GM23338 (cell line): ENCODE data around the gene C1orf141. TPM values are rescaled to one million over a fixed set of nuclear protein-coding genes. Genes with fewer than 3 reads are reported as not detected.

Experiments
- ATAC-seq: fragments of 200-7000 bp; cut with Tn5 transposase; 3 replicates; pipeline ENCODE4 v1.9.1; 2020
- DNase-seq: peaks from one replicate; pipeline ENCODE4 v3.0.0-alpha.2; 2015; ENCODE audit warnings: low spot score
- H2AFZ ChIP-seq: fragments of 200-600 bp; sonication (generic); 2 replicates; pipeline ENCODE4 v1.8.0; 2016; ENCODE audit warnings: antibody characterized with exemption, mild to moderate bottlenecking, moderate library complexity
- H3F3A ChIP-seq: fragments of 200-600 bp; sonication (generic); replicated peaks from 2 replicates; pipeline ENCODE4 v1.8.0; 2017; ENCODE audit warnings: antibody characterized with exemption, mixed run types, low read depth
- H3K27ac ChIP-seq: fragments of 200-600 bp; sonication (generic); 2 replicates; pipeline ENCODE4 v1.6.1; 2016; ENCODE audit warnings: low read depth
- H3K27me3 ChIP-seq: fragments of 200-600 bp; sonication (generic); 2 replicates; pipeline ENCODE4 v1.8.0; 2016; ENCODE audit warnings: mild to moderate bottlenecking, mixed run types, moderate library complexity; ENCODE audit not compliant: insufficient read depth
- H3K36me3 ChIP-seq: fragments of 200-600 bp; sonication (generic); 2 replicates; pipeline ENCODE4 v1.8.0; 2016; ENCODE audit warnings: mild to moderate bottlenecking; ENCODE audit not compliant: insufficient read depth
- H3K4me1 ChIP-seq: fragments of 200-600 bp; sonication (generic); 2 replicates; pipeline ENCODE4 v1.8.0; 2016; ENCODE audit warnings: mild to moderate bottlenecking, moderate library complexity; ENCODE audit not compliant: insufficient read depth
- H3K4me2 ChIP-seq: fragments of 200-600 bp; sonication (generic); 2 replicates; pipeline ENCODE4 v1.7.1; 2017; ENCODE audit warnings: mixed run types
- H3K4me3 ChIP-seq: fragments of 200-600 bp; sonication (generic); 2 replicates; pipeline ENCODE4 v1.6.1; 2016; ENCODE audit warnings: mixed run types
- H3K79me2 ChIP-seq: fragments of 200-600 bp; sonication (generic); replicated peaks from 2 replicates; pipeline ENCODE4 v1.8.0; 2017; ENCODE audit warnings: mild to moderate bottlenecking; ENCODE audit not compliant: insufficient read depth
- H3K9me2 ChIP-seq: fragments of 200-600 bp; sonication (generic); 2 replicates; pipeline ENCODE4 v1.8.0; 2017; ENCODE audit not compliant: insufficient read depth
- H4K20me1 ChIP-seq: fragments of 200-600 bp; sonication (generic); replicated peaks from 2 replicates; pipeline ENCODE4 v1.8.0; 2017; ENCODE audit warnings: mild to moderate bottlenecking; ENCODE audit not compliant: insufficient read depth
- H3K27ac Mint-ChIP-seq: 2 replicates; pipeline ENCODE4 v1.8.0; 2020; ENCODE audit warnings: inconsistent platforms, mild to moderate bottlenecking, moderate library complexity, mixed read lengths
- H3K27me3 Mint-ChIP-seq: 3 replicates; pipeline ENCODE4 v1.8.0; 2022; ENCODE audit warnings: low read depth, mild to moderate bottlenecking, moderate library complexity, mixed read lengths, inconsistent platforms; ENCODE audit not compliant: insufficient read depth, poor library complexity
- H3K36me3 Mint-ChIP-seq: 3 replicates; pipeline ENCODE4 v1.8.0; 2021; ENCODE audit warnings: low read depth, mild to moderate bottlenecking, inconsistent platforms, moderate library complexity, mixed read lengths
- H3K4me1 Mint-ChIP-seq: 3 replicates; pipeline ENCODE4 v1.8.0; 2020; ENCODE audit warnings: mild to moderate bottlenecking, inconsistent platforms, mixed read lengths
- H3K4me3 Mint-ChIP-seq: 3 replicates; pipeline ENCODE4 v1.8.0; 2021; ENCODE audit warnings: moderate library complexity, mild to moderate bottlenecking, inconsistent platforms, mixed read lengths
- H3K9me3 Mint-ChIP-seq: 3 replicates; pipeline ENCODE4 v1.8.0; 2020; ENCODE audit warnings: moderate library complexity, mild to moderate bottlenecking, inconsistent platforms, mixed read lengths
- ZNF114 ChIP-seq: fragments of 250-450 bp; sonication (Bioruptor Pico); IDR thresholded peaks from 2 replicates; pipeline ENCODE4 v1.5.0; 2020; ENCODE audit warnings: mild to moderate bottlenecking, moderate library complexity
- ZNF331 ChIP-seq: fragments of 250-450 bp; sonication (Bioruptor Pico); IDR thresholded peaks from 2 replicates; pipeline ENCODE4 v1.5.0; 2020; ENCODE audit warnings: low read depth, mild to moderate bottlenecking, moderate library complexity
- polyA plus RNA-seq: library from polyadenylated mRNA; unstranded; fragments of >200 nt; fragmentation: Nextera tagmentation; extraction: Ambion mirVana; gene quantifications from 2 replicates; pipeline ENCODE4 v1.2.1, GENCODE V29; 2016
- total RNA-seq: library from RNA; depleted of rRNA; stranded (reverse); fragments of >200 nt; shearing (Covaris generic); gene quantifications from 2 replicates; pipeline ENCODE4 v1.2.3, GENCODE V29; 2014
- TF ChIP-seq, protein P1 (sequence below): fragments of 250-450 bp; sonication (Bioruptor Pico); IDR thresholded peaks from 2 replicates; pipeline ENCODE4 v1.5.0; 2020; ENCODE audit warnings: mild to moderate bottlenecking, moderate library complexity
- TF ChIP-seq, protein P2 (sequence below), 2 experiments: fragments of 200-600 bp in 1 of 2; sonication (generic) in 1 of 2; conservative IDR thresholded peaks; 2 replicates each; pipeline versions ENCODE4 v1.5.1 to v1.6.1; 2016 to 2017; ENCODE audit warnings: antibody characterized with exemption in 2 of 2, low read depth in 2 of 2, mild to moderate bottlenecking in 2 of 2, moderate library complexity in 1 of 2

Gene C1orf141
- total and polyA plus RNA-seq, 2 experiments from 2014 or later = not detected

DNA sequence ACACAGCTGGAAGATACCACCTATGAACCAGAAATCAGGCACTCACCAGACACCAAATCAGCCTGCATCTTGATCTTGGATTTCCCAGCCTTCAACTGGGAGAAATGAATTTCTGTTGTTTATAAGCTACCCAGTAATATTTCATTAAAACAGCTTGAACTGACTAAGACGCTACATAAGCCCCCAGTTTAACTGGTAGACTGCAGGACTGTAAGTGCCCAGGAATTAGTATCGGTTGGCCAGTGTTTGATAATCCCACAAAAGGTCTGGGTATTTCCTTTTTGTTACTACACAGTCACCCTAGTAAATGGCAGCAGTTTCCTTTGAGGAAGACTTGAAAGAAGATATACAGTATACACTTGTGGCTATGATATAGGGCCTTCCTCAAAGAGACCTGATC, 73.5 kb downstream of the C1orf141 start (continued):
- TF ChIP-seq, protein P1, sequence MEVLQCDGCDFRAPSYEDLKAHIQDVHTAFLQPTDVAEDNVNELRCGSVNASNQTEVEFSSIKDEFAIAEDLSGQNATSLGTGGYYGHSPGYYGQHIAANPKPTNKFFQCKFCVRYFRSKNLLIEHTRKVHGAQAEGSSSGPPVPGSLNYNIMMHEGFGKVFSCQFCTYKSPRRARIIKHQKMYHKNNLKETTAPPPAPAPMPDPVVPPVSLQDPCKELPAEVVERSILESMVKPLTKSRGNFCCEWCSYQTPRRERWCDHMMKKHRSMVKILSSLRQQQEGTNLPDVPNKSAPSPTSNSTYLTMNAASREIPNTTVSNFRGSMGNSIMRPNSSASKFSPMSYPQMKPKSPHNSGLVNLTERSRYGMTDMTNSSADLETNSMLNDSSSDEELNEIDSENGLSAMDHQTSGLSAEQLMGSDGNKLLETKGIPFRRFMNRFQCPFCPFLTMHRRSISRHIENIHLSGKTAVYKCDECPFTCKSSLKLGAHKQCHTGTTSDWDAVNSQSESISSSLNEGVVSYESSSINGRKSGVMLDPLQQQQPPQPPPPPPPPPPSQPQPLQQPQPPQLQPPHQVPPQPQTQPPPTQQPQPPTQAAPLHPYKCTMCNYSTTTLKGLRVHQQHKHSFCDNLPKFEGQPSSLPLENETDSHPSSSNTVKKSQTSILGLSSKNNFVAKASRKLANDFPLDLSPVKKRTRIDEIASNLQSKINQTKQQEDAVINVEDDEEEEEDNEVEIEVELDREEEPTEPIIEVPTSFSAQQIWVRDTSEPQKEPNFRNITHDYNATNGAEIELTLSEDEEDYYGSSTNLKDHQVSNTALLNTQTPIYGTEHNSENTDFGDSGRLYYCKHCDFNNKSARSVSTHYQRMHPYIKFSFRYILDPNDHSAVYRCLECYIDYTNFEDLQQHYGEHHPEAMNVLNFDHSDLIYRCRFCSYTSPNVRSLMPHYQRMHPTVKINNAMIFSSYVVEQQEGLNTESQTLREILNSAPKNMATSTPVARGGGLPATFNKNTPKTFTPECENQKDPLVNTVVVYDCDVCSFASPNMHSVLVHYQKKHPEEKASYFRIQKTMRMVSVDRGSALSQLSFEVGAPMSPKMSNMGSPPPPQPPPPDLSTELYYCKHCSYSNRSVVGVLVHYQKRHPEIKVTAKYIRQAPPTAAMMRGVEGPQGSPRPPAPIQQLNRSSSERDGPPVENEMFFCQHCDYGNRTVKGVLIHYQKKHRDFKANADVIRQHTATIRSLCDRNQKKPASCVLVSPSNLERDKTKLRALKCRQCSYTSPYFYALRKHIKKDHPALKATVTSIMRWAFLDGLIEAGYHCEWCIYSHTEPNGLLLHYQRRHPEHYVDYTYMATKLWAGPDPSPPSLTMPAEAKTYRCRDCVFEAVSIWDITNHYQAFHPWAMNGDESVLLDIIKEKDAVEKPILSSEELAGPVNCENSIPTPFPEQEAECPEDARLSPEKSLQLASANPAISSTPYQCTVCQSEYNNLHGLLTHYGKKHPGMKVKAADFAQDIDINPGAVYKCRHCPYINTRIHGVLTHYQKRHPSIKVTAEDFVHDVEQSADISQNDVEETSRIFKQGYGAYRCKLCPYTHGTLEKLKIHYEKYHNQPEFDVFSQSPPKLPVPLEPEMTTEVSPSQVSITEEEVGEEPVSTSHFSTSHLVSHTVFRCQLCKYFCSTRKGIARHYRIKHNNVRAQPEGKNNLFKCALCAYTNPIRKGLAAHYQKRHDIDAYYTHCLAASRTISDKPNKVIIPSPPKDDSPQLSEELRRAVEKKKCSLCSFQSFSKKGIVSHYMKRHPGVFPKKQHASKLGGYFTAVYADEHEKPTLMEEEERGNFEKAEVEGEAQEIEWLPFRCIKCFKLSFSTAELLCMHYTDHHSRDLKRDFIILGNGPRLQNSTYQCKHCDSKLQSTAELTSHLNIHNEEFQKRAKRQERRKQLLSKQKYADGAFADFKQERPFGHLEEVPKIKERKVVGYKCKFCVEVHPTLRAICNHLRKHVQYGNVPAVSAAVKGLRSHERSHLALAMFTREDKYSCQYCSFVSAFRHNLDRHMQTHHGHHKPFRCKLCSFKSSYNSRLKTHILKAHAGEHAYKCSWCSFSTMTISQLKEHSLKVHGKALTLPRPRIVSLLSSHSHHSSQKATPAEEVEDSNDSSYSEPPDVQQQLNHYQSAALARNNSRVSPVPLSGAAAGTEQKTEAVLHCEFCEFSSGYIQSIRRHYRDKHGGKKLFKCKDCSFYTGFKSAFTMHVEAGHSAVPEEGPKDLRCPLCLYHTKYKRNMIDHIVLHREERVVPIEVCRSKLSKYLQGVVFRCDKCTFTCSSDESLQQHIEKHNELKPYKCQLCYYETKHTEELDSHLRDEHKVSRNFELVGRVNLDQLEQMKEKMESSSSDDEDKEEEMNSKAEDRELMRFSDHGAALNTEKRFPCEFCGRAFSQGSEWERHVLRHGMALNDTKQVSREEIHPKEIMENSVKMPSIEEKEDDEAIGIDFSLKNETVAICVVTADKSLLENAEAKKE = no peak
- TF ChIP-seq, protein P2, sequence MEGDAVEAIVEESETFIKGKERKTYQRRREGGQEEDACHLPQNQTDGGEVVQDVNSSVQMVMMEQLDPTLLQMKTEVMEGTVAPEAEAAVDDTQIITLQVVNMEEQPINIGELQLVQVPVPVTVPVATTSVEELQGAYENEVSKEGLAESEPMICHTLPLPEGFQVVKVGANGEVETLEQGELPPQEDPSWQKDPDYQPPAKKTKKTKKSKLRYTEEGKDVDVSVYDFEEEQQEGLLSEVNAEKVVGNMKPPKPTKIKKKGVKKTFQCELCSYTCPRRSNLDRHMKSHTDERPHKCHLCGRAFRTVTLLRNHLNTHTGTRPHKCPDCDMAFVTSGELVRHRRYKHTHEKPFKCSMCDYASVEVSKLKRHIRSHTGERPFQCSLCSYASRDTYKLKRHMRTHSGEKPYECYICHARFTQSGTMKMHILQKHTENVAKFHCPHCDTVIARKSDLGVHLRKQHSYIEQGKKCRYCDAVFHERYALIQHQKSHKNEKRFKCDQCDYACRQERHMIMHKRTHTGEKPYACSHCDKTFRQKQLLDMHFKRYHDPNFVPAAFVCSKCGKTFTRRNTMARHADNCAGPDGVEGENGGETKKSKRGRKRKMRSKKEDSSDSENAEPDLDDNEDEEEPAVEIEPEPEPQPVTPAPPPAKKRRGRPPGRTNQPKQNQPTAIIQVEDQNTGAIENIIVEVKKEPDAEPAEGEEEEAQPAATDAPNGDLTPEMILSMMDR (conservative IDR thresholded peaks at IDR 0.05; ENCODE audit: low read depth in 2 of 2) = no peak
- no peak for TF ChIP-seq ZNF331

DNA sequence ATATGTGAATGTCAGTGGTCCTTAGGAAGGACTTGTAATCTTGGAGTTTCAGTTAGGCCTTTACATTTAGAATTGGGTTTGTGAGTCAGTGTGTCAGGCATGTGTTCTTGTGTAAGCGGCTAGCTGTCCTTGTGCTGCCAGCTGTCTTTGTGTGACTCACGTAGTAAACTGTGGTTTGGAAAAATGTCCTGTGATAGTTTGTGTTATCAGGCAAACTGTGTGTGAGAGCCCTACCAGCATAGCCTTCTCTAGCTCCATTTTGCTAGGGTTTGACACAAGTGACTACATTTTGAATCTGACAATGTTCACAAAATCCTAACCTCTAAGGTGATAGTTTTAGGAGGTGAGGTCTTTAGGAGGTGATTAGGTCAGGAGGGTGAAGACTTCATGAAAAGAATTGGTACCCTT, 74.0 kb downstream of the C1orf141 start:
- peaks cover 10% of the 10 kb centered on the region for H3K4me1 Mint-ChIP-seq
- DNase-seq (no peak), ATAC-seq (no peak)
- Histone ChIP-seq H3K4me3 (no peak overlapping the region), H3K36me3 (no peaks in the 10 kb centered on the region), H3K4me2 (no peak overlapping the region), H3F3A (no peaks in the 10 kb centered on the region), H3K27ac (no peak overlapping the region), H3K4me1 (0 out of 2 replicates have a peak, but pooled peaks cover 3% of the 10 kb centered on the region), H2AFZ (no peak overlapping the region), H3K79me2 (no peaks in the 10 kb centered on the region), H3K9me2 (no peaks in the 10 kb centered on the region), H4K20me1 (no peaks in the 10 kb centered on the region), H3K27me3 (no peaks in the 10 kb centered on the region)
- H3K9me3 Mint-ChIP-seq = no peaks in the 10 kb centered on the region
- no peaks in the 10 kb centered on the region for H3K27me3 Mint-ChIP-seq
- no peak overlapping the region for H3K27ac Mint-ChIP-seq
- H3K4me3 Mint-ChIP-seq = no peak overlapping the region
- TF ChIP-seq ZNF114 (CRISPR knock-in tag) = no peak
- H3K36me3 Mint-ChIP-seq = no peaks in the 10 kb centered on the region
